SK-N-SH (cell line): ENCODE measurements around the gene NOTCH1. TPM values are rescaled to one million over a fixed set of nuclear protein-coding genes. Genes with fewer than 3 reads are reported as not detected.
A peak's percentile ranks its signal among the peaks of the same experiment; 100 is the strongest.

ENCODE experiments used
- CTCF ChIA-PET: fragments of 300-600, 350-600 bp; formaldehyde crosslinking; extraction: SDS; loops from one replicate; lab custom pipeline; 2021; lab: Yijun Ruan, JAX
- POLR2A ChIA-PET: fragments of 350-600 bp; sonication (Branson Sonifier 250); formaldehyde crosslinking; extraction: SDS; loops from one replicate; lab custom pipeline; 2020; ENCODE audit warnings: antibody characterized with exemption, inconsistent platforms; lab: Yijun Ruan, JAX
- DNase-seq: peaks from one replicate; pipeline ENCODE4 v3.0.0; 2012
- H2AFZ ChIP-seq: fragments of 200-600 bp; sonication (generic); 2 replicates; pipeline ENCODE4 v1.8.1; 2016; ENCODE audit warnings: antibody characterized with exemption, mild to moderate bottlenecking, low read depth
- H3F3A ChIP-seq: fragments of 200-600 bp; sonication (generic); replicated peaks from 2 replicates; pipeline ENCODE3; 2016; ENCODE audit warnings: antibody characterized with exemption, mild to moderate bottlenecking; ENCODE audit not compliant: insufficient read depth
- H3K27ac ChIP-seq, 2 experiments: fragments of 200-500 bp in 1 of 2; fragments of 200-600 bp in 1 of 2; sonication (Bioruptor generic) in 1 of 2; sonication (generic), shearing (Covaris generic) in 1 of 2; 2 replicates each; pipeline versions ENCODE4 v1.5.1 to v1.6.1; 2014 to 2016; ENCODE audit warnings: low read depth in 2 of 2, inconsistent platforms in 1 of 2, low read length in 1 of 2, mild to moderate bottlenecking in 1 of 2, mixed read lengths in 1 of 2
- H3K27me3 ChIP-seq: fragments of 200-600 bp; sonication (generic), shearing (Covaris generic); 2 replicates; pipeline ENCODE4 v1.6.1; 2016; ENCODE audit warnings: mixed run types; ENCODE audit not compliant: insufficient read depth
- H3K36me3 ChIP-seq, 2 experiments: fragments of 200-500 bp in 1 of 2; fragments of 200-600 bp in 1 of 2; sonication (Bioruptor generic) in 1 of 2; sonication (generic) in 1 of 2; replicated peaks in 1 of 2; 2 replicates each; pipeline versions ENCODE3 to v1.5.1; 2014 to 2016; ENCODE audit warnings: low read length in 1 of 2, mild to moderate bottlenecking in 1 of 2; ENCODE audit not compliant: insufficient read depth in 2 of 2, control insufficient read depth in 1 of 2
- H3K4me1 ChIP-seq, 2 experiments: fragments of 200-500 bp in 1 of 2; fragments of 200-600 bp in 1 of 2; sonication (Bioruptor generic) in 1 of 2; sonication (generic), shearing (Covaris generic) in 1 of 2; 2 replicates each; pipeline versions ENCODE4 v1.5.1 to v1.6.1; 2014 to 2016; ENCODE audit warnings: low read depth in 1 of 2, low read length in 1 of 2, mixed run types in 1 of 2; ENCODE audit not compliant: insufficient read depth in 2 of 2, control insufficient read depth in 1 of 2
- H3K4me2 ChIP-seq: fragments of 200-600 bp; sonication (generic), shearing (Covaris generic); 2 replicates; pipeline ENCODE4 v1.6.1; 2017; ENCODE audit warnings: mixed run types
- H3K4me3 ChIP-seq, 2 experiments: fragments of 200-500 bp in 1 of 2; fragments of 200-600 bp in 1 of 2; sonication (Bioruptor generic) in 1 of 2; sonication (generic), shearing (Covaris generic) in 1 of 2; 2 replicates each; pipeline versions ENCODE4 v1.5.1 to v1.8.1; 2014 to 2016; ENCODE audit warnings: low read depth in 2 of 2, inconsistent platforms in 1 of 2, low read length in 1 of 2, mild to moderate bottlenecking in 1 of 2, mixed read lengths in 1 of 2, moderate library complexity in 1 of 2
- H3K79me2 ChIP-seq: fragments of 200-600 bp; sonication (generic); 2 replicates; pipeline ENCODE4 v1.8.1; 2017; ENCODE audit warnings: mild to moderate bottlenecking; ENCODE audit not compliant: insufficient read depth
- H3K9ac ChIP-seq: fragments of 200-600 bp; sonication (generic); 2 replicates; pipeline ENCODE4 v1.6.1; 2017; ENCODE audit warnings: mixed run types
- H3K9me2 ChIP-seq: fragments of 200-600 bp; sonication (generic); 2 replicates; pipeline ENCODE4 v1.6.1; 2017; ENCODE audit warnings: mixed run types
- H3K9me3 ChIP-seq: fragments of 200-600 bp; sonication (generic); 2 replicates; pipeline ENCODE4 v1.6.1; 2017; ENCODE audit warnings: mixed run types, mild to moderate bottlenecking, moderate library complexity
- H4K20me1 ChIP-seq: fragments of 200-600 bp; sonication (generic); 2 replicates; pipeline ENCODE4 v1.6.1; 2017; ENCODE audit warnings: mild to moderate bottlenecking, mixed run types; ENCODE audit not compliant: insufficient read depth
- CTCF ChIP-seq: fragments of 200-600 bp; sonication (generic); IDR thresholded peaks from 2 replicates; pipeline ENCODE4 v1.6.1; 2017; ENCODE audit warnings: antibody characterized with exemption, mild to moderate bottlenecking, moderate library complexity
- FOXM1 ChIP-seq: IDR thresholded peaks from 2 replicates; pipeline ENCODE4 v1.4.0; 2012; ENCODE audit warnings: low read depth, mild to moderate bottlenecking
- NRF1 ChIP-seq: IDR thresholded peaks from 2 replicates; pipeline ENCODE4 v1.6.1; 2012; ENCODE audit warnings: low read depth, mild to moderate bottlenecking, low read length
- RAD21 ChIP-seq: IDR thresholded peaks from 2 replicates; pipeline ENCODE4 v1.6.1; 2012; ENCODE audit warnings: mild to moderate bottlenecking, low read length
- RXRA ChIP-seq: IDR thresholded peaks from 2 replicates; pipeline ENCODE4 v1.4.0; 2012; ENCODE audit warnings: low read depth, mild to moderate bottlenecking, borderline replicate concordance
- SMC3 ChIP-seq: IDR thresholded peaks from 2 replicates; pipeline ENCODE4 v1.6.1; 2012; ENCODE audit warnings: low read depth, low read length, improper control_type of control experiment
- TAF1 ChIP-seq: IDR thresholded peaks from 2 replicates; pipeline ENCODE4 v1.6.1; 2012; ENCODE audit warnings: low read depth, mild to moderate bottlenecking, low read length, moderate library complexity, borderline replicate concordance
- ZBTB33 ChIP-seq: IDR thresholded peaks from 2 replicates; pipeline ENCODE4 v1.4.0; 2012; ENCODE audit warnings: low read depth, borderline replicate concordance
- WGBS: methylation state at CpG from one replicate; pipeline ENCODE4 v1.1.6; 2017; ENCODE audit warnings: low lambda C conversion rate; 5-methylcytosine and 5-hydroxymethylcytosine counted together
- polyA plus RNA-seq, 3 experiments: library from polyadenylated mRNA; depleted of rRNA; stranded (reverse); fragments of >200 nt; gene quantifications; 2 replicates each; pipeline ENCODE4 v1.2.3, GENCODE V29; 2012

Gene NOTCH1
- polyA plus RNA-seq, 1 of the 3 experiments (the other 2 are of a cell fraction), result 6.6 TPM

GRCh38 chr9:136489731-136490130 lies 56.1 kb downstream of the NOTCH1 start:
- Histone ChIP-seq H3K27ac (no peak overlapping the region), H3K4me3 (no peak overlapping the region), H3K79me2 (no peaks in the 10 kb centered on the region), H3K9me2 (no peaks in the 10 kb centered on the region), H3K9ac (no peak overlapping the region), H2AFZ (no peak overlapping the region), H4K20me1 (no peaks in the 10 kb centered on the region; the same call in 1 of the 2 replicates), H3K36me3 (peaks cover 0 to under 1% of the 10 kb centered on the region in 2 experiments), H3F3A (peaks cover 4% of the 10 kb centered on the region), H3K4me1 (peaks cover 0 to 19% of the 10 kb centered on the region in 2 experiments; a peak in 1 of 4 replicates), H3K27me3 (no peaks in the 10 kb centered on the region), H3K9me3 (no peaks in the 10 kb centered on the region), H3K4me2 (no peak overlapping the region)
- ChIA-PET CTCF (interaction anchor here (0.7 to 8.2 kb wide), 15 partner anchors 8 to 204 kb away, joined by 3 to 320 read pairs (median 13); no protein-coding TSS in a partner anchor), POLR2A (no interaction called here)
- TF ChIP-seq TAF1, result no peak
- no peak for TF ChIP-seq NRF1
- no peak for DNase-seq
- WGBS, result 76% methylated on average over 17 of the region's 17 CpGs

DNA sequence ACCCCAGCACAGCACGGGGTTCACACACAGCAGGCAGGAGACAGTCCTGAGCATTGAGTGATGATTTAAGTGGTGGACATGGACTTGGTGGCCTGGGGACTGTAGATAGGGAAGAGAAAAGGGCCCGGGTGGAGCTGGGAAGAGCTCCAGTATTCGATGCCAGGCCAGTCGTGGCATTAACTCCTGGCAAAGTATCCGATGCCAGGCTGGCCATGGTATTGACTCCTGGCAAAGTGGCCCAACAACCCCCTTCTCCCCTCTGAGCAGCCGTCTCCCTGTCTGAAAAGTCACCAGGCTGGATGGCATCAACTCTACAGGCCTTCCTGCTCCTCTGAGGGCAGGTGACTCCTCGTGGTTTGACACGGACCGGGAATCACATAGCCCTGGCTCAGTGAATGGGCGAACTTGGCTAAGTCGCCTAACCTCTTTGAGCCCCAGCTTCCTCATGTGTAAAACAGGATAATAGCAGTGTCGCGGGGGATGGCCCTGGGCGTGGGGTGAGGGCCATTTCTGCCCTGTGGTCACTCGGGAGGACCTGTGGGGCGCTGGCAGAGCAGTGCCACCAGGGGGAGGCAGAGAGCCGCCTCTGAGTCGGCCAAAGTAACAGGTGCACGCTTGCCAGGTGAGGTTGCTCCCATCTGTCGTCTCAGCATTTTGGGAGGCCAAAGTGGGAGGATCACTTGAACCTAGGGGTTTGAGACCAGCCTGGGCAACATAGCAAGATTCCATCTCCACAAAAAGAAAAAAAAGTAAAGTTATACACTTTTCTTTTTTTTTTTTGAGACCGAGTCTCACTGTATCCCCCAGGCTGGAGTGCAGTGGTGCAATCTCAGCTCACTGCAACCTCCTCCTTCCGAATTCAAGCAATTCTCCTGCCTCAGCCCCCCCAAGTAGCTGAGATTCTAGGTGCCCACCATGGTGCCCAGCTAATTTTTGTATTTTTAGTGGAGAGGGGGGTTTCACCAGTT lies 57.3 kb downstream of the NOTCH1 start:
- Histone ChIP-seq H3K9me3 (no peaks in the 10 kb centered on the region), H3K9ac (no peak overlapping the region), H3K27ac (no peak overlapping the region), H3K4me3 (peak overlapping the region in 1 of 2 experiments; percentile 55; a peak in 1 of 4 replicates)
- CTCF ChIA-PET, result interaction anchor here (0.6 to 8.2 kb wide), 63 partner anchors 9 to 1046 kb away, joined by 3 to 320 read pairs (median 4); no protein-coding TSS in a partner anchor
- TF ChIP-seq SMC3, result peak; percentile 99
- TF ChIP-seq ZBTB33, result no peak
- TF ChIP-seq RXRA, result no peak
- TF ChIP-seq CTCF, result peak; percentile 99
- no peak for TF ChIP-seq NRF1
- peak; percentile 94 for TF ChIP-seq RAD21
- TF ChIP-seq FOXM1, result no peak
- TF ChIP-seq, all 33 proteins: peak for 3
- POLR2A ChIA-PET, result no interaction called here
- Histone ChIP-seq H4K20me1 (no peaks in the 10 kb centered on the region; the same call in 1 of the 2 replicates), H3K4me2 (no peak overlapping the region), H3K9me2 (no peaks in the 10 kb centered on the region), H3K79me2 (no peaks in the 10 kb centered on the region), H3K27me3 (no peaks in the 10 kb centered on the region), H3K4me1 (peaks cover 0 to 16% of the 10 kb centered on the region in 2 experiments; a peak in 1 of 4 replicates), H2AFZ (no peak overlapping the region), H3K36me3 (no peaks in the 10 kb centered on the region), H3F3A (peaks cover 2% of the 10 kb centered on the region)
- peak; percentile 81 for DNase-seq
- 25% methylated on average over 18 of the region's 22 CpGs for WGBS
